ENCODE data around the gene TUG1. TPM values are rescaled to one million over a fixed set of nuclear protein-coding genes. Genes with fewer than 3 reads are reported as not detected.

TUG1 gene
- total and polyA plus RNA-seq, 9 of the 15 experiments (the other 6 are each of a cell fraction or from before 2014, with no cell fraction given) = 24.7 to 132 (median 58.9) TPM

DNA sequence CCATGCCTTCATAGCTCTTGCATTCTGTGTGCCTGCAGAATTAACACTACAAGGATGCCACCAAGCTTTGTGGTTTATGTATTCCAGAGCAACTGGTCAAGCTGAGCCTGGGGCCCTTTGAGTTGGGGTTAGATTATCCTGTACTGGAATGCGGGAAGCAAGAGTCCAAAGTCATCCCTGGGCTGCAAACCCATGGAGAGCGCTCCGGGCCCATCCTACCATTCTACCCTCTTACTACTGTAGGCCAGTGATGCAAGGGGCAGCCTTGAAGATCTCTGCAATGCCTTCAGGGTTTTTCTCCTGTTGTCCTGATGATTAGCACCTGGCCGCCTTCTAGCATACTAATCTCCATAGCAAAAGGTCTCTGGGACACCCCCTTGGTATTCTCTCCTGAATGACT lies 51.3 kb downstream of the TUG1 start (continued):
- TF ChIP-seq, protein P1, sequence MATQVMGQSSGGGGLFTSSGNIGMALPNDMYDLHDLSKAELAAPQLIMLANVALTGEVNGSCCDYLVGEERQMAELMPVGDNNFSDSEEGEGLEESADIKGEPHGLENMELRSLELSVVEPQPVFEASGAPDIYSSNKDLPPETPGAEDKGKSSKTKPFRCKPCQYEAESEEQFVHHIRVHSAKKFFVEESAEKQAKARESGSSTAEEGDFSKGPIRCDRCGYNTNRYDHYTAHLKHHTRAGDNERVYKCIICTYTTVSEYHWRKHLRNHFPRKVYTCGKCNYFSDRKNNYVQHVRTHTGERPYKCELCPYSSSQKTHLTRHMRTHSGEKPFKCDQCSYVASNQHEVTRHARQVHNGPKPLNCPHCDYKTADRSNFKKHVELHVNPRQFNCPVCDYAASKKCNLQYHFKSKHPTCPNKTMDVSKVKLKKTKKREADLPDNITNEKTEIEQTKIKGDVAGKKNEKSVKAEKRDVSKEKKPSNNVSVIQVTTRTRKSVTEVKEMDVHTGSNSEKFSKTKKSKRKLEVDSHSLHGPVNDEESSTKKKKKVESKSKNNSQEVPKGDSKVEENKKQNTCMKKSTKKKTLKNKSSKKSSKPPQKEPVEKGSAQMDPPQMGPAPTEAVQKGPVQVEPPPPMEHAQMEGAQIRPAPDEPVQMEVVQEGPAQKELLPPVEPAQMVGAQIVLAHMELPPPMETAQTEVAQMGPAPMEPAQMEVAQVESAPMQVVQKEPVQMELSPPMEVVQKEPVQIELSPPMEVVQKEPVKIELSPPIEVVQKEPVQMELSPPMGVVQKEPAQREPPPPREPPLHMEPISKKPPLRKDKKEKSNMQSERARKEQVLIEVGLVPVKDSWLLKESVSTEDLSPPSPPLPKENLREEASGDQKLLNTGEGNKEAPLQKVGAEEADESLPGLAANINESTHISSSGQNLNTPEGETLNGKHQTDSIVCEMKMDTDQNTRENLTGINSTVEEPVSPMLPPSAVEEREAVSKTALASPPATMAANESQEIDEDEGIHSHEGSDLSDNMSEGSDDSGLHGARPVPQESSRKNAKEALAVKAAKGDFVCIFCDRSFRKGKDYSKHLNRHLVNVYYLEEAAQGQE (IDR thresholded peaks at IDR 0.05; ENCODE audit: borderline replicate concordance) = no peak
- TF ChIP-seq, protein P1 (CRISPR knock-in tag; IDR thresholded peaks at IDR 0.05; ENCODE audit: low read depth) = no peak
- no peak for TF ChIP-seq WHSC1 (IDR thresholded peaks at IDR 0.05; ENCODE audit: low read length)
- TF ChIP-seq, protein P2, sequence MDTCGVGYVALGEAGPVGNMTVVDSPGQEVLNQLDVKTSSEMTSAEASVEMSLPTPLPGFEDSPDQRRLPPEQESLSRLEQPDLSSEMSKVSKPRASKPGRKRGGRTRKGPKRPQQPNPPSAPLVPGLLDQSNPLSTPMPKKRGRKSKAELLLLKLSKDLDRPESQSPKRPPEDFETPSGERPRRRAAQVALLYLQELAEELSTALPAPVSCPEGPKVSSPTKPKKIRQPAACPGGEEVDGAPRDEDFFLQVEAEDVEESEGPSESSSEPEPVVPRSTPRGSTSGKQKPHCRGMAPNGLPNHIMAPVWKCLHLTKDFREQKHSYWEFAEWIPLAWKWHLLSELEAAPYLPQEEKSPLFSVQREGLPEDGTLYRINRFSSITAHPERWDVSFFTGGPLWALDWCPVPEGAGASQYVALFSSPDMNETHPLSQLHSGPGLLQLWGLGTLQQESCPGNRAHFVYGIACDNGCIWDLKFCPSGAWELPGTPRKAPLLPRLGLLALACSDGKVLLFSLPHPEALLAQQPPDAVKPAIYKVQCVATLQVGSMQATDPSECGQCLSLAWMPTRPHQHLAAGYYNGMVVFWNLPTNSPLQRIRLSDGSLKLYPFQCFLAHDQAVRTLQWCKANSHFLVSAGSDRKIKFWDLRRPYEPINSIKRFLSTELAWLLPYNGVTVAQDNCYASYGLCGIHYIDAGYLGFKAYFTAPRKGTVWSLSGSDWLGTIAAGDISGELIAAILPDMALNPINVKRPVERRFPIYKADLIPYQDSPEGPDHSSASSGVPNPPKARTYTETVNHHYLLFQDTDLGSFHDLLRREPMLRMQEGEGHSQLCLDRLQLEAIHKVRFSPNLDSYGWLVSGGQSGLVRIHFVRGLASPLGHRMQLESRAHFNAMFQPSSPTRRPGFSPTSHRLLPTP (IDR thresholded peaks at IDR 0.05; ENCODE audit: borderline replicate concordance, extremely low read depth, insufficient read length) = no peak
- TF ChIP-seq, protein P3, sequence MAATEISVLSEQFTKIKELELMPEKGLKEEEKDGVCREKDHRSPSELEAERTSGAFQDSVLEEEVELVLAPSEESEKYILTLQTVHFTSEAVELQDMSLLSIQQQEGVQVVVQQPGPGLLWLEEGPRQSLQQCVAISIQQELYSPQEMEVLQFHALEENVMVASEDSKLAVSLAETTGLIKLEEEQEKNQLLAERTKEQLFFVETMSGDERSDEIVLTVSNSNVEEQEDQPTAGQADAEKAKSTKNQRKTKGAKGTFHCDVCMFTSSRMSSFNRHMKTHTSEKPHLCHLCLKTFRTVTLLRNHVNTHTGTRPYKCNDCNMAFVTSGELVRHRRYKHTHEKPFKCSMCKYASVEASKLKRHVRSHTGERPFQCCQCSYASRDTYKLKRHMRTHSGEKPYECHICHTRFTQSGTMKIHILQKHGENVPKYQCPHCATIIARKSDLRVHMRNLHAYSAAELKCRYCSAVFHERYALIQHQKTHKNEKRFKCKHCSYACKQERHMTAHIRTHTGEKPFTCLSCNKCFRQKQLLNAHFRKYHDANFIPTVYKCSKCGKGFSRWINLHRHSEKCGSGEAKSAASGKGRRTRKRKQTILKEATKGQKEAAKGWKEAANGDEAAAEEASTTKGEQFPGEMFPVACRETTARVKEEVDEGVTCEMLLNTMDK (IDR thresholded peaks at IDR 0.05; ENCODE audit: borderline replicate concordance, insufficient read depth, low read depth, low read length, poor library complexity, severe bottlenecking) = no peak
